Nephron (organoid): ENCODE data around the gene ZFYVE28.

ENCODE experiments used
- H3K27ac Mint-ChIP-seq, 3 experiments: 2 replicates each; pipeline ENCODE4 v1.8.0; 2020; ENCODE audit warnings: mixed read lengths in 3 of 3, mild to moderate bottlenecking in 2 of 3, moderate library complexity in 1 of 3
- H3K27me3 Mint-ChIP-seq: 2 replicates; pipeline ENCODE4 v1.8.0; 2021; ENCODE audit warnings: low read depth, mild to moderate bottlenecking, moderate library complexity, mixed read lengths
- H3K36me3 Mint-ChIP-seq: 2 replicates; pipeline ENCODE4 v1.8.0; 2020; ENCODE audit warnings: low read depth, mixed read lengths
- H3K4me1 Mint-ChIP-seq: 2 replicates; pipeline ENCODE4 v1.8.0; 2020; ENCODE audit warnings: mixed read lengths
- H3K4me3 Mint-ChIP-seq, 3 experiments: 2 replicates each; pipeline ENCODE4 v1.8.0; 2020; ENCODE audit warnings: mild to moderate bottlenecking in 3 of 3, mixed read lengths in 3 of 3, moderate library complexity in 2 of 3
- H3K9me3 Mint-ChIP-seq: 2 replicates; pipeline ENCODE4 v1.8.0; 2020; ENCODE audit warnings: mixed read lengths
- TF ChIP-seq, protein P1 (sequence below), 3 experiments: fragments of 200-600 bp; sonication (generic); IDR thresholded peaks; one replicate each; pipeline ENCODE4 v1.5.0; 2021; ENCODE audit warnings: antibody characterized with exemption in 3 of 3; ENCODE audit not compliant: unreplicated experiment in 3 of 3

ZFYVE28 gene

DNA sequence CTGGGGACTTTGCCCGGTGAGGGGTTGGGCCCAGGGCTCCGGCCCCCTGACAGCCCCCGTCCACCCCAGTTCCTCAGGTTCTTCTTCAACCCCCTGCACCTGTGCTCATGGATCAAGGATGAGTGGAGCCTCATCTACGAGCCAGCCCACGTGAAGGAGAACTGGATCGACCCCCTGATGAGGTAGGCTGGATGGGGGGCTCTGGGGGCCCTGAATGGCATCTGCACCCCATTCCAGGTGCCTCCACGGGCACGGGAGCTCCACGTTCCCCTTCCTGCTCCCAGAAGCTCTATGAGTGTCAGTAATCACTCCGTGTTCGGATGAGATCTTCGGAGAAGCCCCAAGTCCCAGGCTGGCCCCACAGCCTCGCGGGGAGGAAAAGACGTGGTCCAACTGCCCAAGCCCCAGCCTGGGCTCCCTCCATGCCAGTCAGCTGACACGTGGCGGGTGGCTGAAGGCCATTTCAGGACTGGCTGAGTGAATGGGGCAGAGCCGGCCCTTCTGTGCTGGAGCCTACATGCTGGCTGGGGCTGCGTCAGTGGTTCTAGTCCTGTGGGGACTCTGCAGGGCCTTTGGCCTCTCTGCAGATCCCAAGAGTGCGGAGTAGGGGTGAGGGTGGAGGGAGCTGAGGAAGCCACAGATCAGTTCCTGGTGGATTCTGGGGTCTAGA is 24.8 kb upstream of the ZFYVE28 start:
- Mint-ChIP-seq H3K27ac (no peak overlapping the region), H3K4me1 (no peaks in the 10 kb centered on the region), H3K36me3 (no peaks in the 10 kb centered on the region), H3K4me3 (no peak overlapping the region), H3K27me3 (no peaks in the 10 kb centered on the region), H3K9me3 (no peaks in the 10 kb centered on the region)
- TF ChIP-seq, protein P1, sequence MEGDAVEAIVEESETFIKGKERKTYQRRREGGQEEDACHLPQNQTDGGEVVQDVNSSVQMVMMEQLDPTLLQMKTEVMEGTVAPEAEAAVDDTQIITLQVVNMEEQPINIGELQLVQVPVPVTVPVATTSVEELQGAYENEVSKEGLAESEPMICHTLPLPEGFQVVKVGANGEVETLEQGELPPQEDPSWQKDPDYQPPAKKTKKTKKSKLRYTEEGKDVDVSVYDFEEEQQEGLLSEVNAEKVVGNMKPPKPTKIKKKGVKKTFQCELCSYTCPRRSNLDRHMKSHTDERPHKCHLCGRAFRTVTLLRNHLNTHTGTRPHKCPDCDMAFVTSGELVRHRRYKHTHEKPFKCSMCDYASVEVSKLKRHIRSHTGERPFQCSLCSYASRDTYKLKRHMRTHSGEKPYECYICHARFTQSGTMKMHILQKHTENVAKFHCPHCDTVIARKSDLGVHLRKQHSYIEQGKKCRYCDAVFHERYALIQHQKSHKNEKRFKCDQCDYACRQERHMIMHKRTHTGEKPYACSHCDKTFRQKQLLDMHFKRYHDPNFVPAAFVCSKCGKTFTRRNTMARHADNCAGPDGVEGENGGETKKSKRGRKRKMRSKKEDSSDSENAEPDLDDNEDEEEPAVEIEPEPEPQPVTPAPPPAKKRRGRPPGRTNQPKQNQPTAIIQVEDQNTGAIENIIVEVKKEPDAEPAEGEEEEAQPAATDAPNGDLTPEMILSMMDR (IDR thresholded peaks at IDR 0.05; ENCODE audit: unreplicated experiment in 3 of 3): no peak

DNA sequence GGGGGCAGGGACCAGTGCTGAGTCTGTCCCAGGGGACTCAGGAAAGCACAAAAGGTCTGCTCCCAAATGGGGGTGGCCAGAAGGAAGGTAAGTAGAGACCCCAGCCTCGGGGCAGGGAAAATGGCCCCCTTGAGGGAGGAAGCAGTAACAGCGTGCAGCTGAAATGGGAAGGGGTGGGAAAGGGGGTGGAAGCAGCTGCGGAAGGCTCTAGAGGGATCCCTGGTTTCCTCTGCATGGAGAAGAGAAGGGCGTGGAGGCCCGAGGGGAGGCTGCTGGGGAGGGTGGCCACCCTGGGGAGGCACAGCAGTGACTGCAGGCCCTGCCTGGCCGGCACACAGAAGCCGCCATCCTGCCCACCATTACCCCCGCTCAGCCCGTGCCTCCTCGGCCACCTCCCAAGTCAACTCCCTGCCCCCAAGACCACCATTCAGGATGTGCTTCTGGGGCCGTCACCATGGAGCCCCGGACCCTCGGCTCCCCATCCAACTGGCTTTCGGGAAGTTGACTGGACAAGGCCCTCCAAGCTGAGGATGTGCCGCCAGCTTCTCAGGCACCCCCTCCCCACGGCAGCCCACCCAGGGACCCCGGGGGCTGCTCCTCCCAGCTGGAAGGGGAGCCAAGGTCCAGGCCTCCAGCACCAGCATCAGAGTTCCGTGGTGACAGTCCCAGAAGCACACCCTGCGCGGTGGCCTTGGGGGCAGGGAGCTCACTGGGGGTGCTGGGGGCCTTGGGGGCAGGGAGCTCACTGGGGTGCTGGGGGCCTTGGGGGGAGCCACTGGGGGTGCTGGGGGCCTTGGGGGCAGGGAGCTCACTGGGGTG is 23.9 kb upstream of the ZFYVE28 start:
- TF ChIP-seq, protein P1 (IDR thresholded peaks at IDR 0.05; ENCODE audit: unreplicated experiment in 3 of 3): no peak
- no peaks in the 10 kb centered on the region for H3K9me3 Mint-ChIP-seq

DNA sequence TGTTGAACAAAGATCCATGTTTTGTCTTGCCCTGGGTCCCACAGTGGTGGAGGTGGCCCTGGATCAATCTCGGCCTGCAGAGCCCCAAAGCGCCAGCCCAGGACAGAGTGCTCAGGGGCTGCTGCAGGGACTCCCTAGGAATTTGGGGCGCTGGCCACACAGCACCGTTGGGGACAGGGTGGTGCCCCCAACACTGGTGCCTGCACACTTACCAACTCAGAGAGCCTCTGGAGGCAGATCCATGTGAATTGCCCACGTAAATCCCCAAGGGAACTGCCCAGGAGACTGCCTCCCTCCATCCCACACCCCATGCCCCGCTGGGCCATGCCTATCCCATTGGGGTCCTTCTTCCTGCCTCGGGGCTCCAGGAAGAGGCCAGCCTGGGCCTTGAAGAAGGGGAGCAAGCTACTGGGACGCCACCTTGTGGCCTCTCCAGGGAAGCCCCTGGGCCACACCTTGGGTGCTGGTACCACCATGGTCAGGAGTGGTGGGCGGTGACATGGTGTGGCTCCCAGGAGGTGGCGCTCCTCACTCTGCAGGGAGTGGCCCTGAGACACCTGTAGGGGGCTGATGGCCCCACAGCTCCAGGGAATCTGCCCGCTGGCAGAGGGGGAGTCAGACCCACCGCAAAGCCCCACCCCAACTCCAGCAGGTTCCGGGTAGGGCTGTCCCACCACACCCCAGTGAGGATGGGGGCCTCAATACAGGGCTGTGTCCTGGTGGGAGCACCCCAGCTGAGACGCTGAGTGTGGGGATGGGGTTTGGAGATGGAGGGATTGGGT is 23.1 kb upstream of the ZFYVE28 start:
- no peaks in the 10 kb centered on the region for H3K9me3 Mint-ChIP-seq
- no peak overlapping the region for H3K27ac Mint-ChIP-seq
- H3K4me1 Mint-ChIP-seq: no peaks in the 10 kb centered on the region
- no peak overlapping the region for H3K4me3 Mint-ChIP-seq
- H3K27me3 Mint-ChIP-seq: no peaks in the 10 kb centered on the region
- TF ChIP-seq, protein P1 (IDR thresholded peaks at IDR 0.05; ENCODE audit: unreplicated experiment in 3 of 3): peak; percentile 37 to 66 (median 48)
- no peaks in the 10 kb centered on the region for H3K36me3 Mint-ChIP-seq

More for the DNA sequence above, 23.9 kb upstream of the ZFYVE28 start:
- no peak overlapping the region for H3K27ac Mint-ChIP-seq
- H3K27me3 Mint-ChIP-seq: no peaks in the 10 kb centered on the region
- H3K4me1 Mint-ChIP-seq: no peaks in the 10 kb centered on the region
- H3K36me3 Mint-ChIP-seq: no peaks in the 10 kb centered on the region
- no peak overlapping the region for H3K4me3 Mint-ChIP-seq

DNA sequence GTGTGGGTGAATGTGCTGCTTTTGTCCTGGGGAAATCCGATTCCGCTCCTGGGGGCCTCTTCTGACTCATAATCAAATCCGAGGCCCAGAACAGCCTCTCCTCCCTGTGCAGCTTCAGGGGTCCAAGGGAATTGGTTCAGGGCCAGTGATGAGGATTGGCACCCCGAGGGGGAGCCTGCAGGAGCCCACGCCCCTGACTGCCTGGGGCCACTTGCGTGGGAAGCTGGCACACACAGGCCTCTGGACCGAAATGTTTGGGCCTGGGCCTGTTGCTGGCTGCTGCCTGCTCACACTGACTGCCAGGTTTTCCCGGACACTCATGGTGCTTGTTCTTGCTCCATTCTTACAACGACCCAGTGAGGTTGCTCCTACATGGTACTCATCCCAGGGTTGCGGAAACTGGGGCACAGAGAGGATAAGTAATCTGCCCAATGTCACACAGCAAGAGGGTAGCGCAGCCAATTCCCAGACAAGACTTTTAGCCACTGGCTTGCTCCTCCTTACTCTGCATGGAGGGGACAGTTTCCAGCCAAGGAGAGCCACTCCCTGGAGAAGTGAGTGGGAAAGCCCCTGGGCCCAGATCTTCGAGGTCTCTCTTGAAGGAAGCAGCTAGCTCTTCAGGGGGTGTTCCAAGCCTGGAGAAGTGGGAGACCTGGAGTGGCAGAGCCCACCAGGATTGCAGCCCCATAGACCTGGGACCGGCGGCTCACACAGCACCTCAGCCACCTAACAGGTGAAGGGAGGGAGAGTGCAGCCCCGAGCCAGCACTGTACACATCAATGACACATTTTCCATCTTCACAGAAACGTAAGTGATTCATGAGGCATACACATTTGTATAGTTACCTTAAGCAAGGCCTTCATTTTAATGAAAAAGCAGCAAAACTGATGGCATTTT is 20.6 kb upstream of the ZFYVE28 start:
- Mint-ChIP-seq H3K27ac (no peak overlapping the region), H3K4me3 (no peak overlapping the region), H3K36me3 (no peaks in the 10 kb centered on the region), H3K27me3 (peaks cover 9% of the 10 kb centered on the region), H3K4me1 (peaks cover 2% of the 10 kb centered on the region), H3K9me3 (no peaks in the 10 kb centered on the region)
- TF ChIP-seq, protein P1 (IDR thresholded peaks at IDR 0.05; ENCODE audit: unreplicated experiment in 3 of 3): no peak

DNA sequence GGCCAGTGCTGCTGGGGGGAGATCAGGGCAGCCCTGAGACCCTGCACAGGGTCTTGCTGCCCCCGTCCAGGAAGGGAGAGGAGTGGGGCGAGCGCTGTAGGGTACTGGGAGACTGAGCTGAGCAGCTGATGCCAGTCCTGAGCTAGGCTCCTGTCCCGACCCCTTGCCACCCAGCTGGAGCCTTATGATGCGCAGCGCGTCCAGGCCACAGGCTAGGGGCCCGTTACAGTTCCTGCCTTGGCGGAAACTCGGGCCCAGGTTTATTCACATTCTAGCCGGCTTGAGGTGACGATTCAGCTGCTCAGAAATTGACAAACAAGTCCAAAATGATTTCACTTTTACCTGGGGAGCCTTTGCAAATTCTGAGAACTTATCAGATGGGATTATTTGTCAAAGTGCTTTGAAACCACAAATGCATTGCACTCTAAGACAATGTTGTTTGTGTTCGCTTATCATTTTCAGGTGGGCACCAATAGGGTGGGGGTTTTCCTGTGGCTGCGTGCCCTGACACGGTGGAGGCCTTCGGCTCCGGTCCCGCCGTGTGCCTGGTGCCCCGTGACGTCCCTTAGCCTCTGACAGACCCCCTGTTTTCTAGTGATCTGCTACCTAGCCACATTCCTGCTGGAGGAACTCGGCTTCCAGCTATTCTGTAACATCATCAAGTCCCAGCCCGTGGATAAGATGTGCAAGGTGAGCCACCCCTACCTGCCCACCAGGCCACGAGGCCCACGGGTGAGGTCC is 19.2 kb upstream of the ZFYVE28 start:
- no peaks in the 10 kb centered on the region for H3K36me3 Mint-ChIP-seq
- TF ChIP-seq, protein P1 (IDR thresholded peaks at IDR 0.05; ENCODE audit: unreplicated experiment in 3 of 3): no peak

More for the DNA sequence above, 19.2 kb upstream of the ZFYVE28 start:
- Mint-ChIP-seq H3K27me3 (peaks cover 14% of the 10 kb centered on the region), H3K4me3 (no peak overlapping the region), H3K27ac (no peak overlapping the region), H3K9me3 (no peaks in the 10 kb centered on the region), H3K4me1 (peaks cover 7% of the 10 kb centered on the region)
